Activated CD8-positive, alpha-beta memory T cell treated with anti-CD3 and anti-CD28 coated beads, Interleukin-2, amount 50 U/mL, for 1 hour (primary cell): Measurements from ENCODE around the gene RICTOR.

ENCODE experiments used
- DNase-seq: peaks from one replicate; pipeline ENCODE4 v3.0.0-alpha.2; 2020; ENCODE audit errors: extremely low read depth

RICTOR gene

GRCh38 chr5:38940230-38940858 is 133.9 kb downstream of the RICTOR start:
- no peak for DNase-seq

GRCh38 chr5:38938973-38939372 is 135.2 kb downstream of the RICTOR start:
- DNase-seq, result no peak

GRCh38 chr5:38938424-38938823 is 135.8 kb downstream of the RICTOR start:
- DNase-seq, result no peak

GRCh38 chr5:38936269-38936668 is 137.9 kb downstream of the RICTOR start:
- DNase-seq, result no peak

GRCh38 chr5:38935437-38935836 is 138.8 kb downstream of the RICTOR start:
- no peak for DNase-seq

GRCh38 chr5:38932854-38933408 is 141.3 kb downstream of the RICTOR start:
- DNase-seq, result no peak

- no peak for DNase-seq
Measured at GRCh38 chr5:38931731-38932130, 142.5 kb downstream of the RICTOR start.

GRCh38 chr5:38929838-38930237 is 144.4 kb downstream of the RICTOR start:
- no peak for DNase-seq

GRCh38 chr5:38927470-38927869 is 146.7 kb downstream of the RICTOR start:
- no peak for DNase-seq

- DNase-seq, result no peak
Measured at GRCh38 chr5:38926121-38926520, 148.1 kb downstream of the RICTOR start.

GRCh38 chr5:38925154-38925925 is 148.9 kb downstream of the RICTOR start:
- no peak for DNase-seq

GRCh38 chr5:38923661-38924451 is 150.3 kb downstream of the RICTOR start:
- no peak for DNase-seq

- no peak for DNase-seq
Measured at GRCh38 chr5:38922199-38922598, 152.0 kb downstream of the RICTOR start.

GRCh38 chr5:38921174-38921573 is 153.0 kb downstream of the RICTOR start:
- DNase-seq, result no peak

- no peak for DNase-seq
Measured at GRCh38 chr5:38916802-38917201, 157.4 kb downstream of the RICTOR start.

GRCh38 chr5:38913714-38914113 is 160.5 kb downstream of the RICTOR start:
- DNase-seq, result no peak

- DNase-seq, result no peak
Measured at GRCh38 chr5:38911933-38912332, 162.3 kb downstream of the RICTOR start.

- no peak for DNase-seq
Measured at GRCh38 chr5:38906503-38906902, 167.7 kb downstream of the RICTOR start.

- no peak for DNase-seq
Measured at GRCh38 chr5:38905516-38905915, 168.7 kb downstream of the RICTOR start.

GRCh38 chr5:38899936-38900335 is 174.3 kb downstream of the RICTOR start:
- no peak for DNase-seq

GRCh38 chr5:38896760-38897159 is 177.4 kb downstream of the RICTOR start:
- DNase-seq, result no peak

- no peak for DNase-seq
Measured at GRCh38 chr5:38892363-38892762, 181.8 kb downstream of the RICTOR start.
